Neural progenitor cell (in vitro differentiated cells): ENCODE data around the gene CINP. TPM values are rescaled to one million over a fixed set of nuclear protein-coding genes. Genes with fewer than 3 reads are reported as not detected.

Source experiments
- DNase-seq: peaks from one replicate; pipeline ENCODE4 v3.0.0-alpha.2; 2016; ENCODE audit warnings: low spot score
- H2AFZ ChIP-seq: fragments of 200-600 bp; sonication (generic); replicated peaks from 2 replicates; pipeline ENCODE4 v1.6.1; 2016; ENCODE audit warnings: antibody characterized with exemption
- H3F3A ChIP-seq: fragments of 200-600 bp; sonication (generic); 2 replicates; pipeline ENCODE4 v1.6.1; 2016; ENCODE audit warnings: antibody characterized with exemption, low read depth
- H3K27ac ChIP-seq: fragments of 200-600 bp; sonication (generic); 2 replicates; pipeline ENCODE4 v1.5.1; 2016; ENCODE audit warnings: mild to moderate bottlenecking
- H3K27me3 ChIP-seq: fragments of 200-600 bp; sonication (generic); 2 replicates; pipeline ENCODE4 v1.6.1; 2016; ENCODE audit warnings: mild to moderate bottlenecking, moderate library complexity
- H3K36me3 ChIP-seq: fragments of 200-600 bp; sonication (generic); 2 replicates; pipeline ENCODE4 v1.5.1; 2016
- H3K4me1 ChIP-seq: fragments of 200-600 bp; sonication (generic); 2 replicates; pipeline ENCODE4 v1.6.1; 2016; ENCODE audit warnings: mixed run types
- H3K4me2 ChIP-seq: fragments of 200-600 bp; sonication (generic); 2 replicates; pipeline ENCODE4 v1.6.1; 2016
- H3K4me3 ChIP-seq: fragments of 200-600 bp; sonication (generic); 2 replicates; pipeline ENCODE4 v1.5.1; 2016
- H3K79me2 ChIP-seq: fragments of 200-600 bp; sonication (generic); 2 replicates; pipeline ENCODE4 v1.6.1; 2016; ENCODE audit warnings: low read depth
- H3K9ac ChIP-seq: fragments of 200-600 bp; sonication (generic); 2 replicates; pipeline ENCODE4 v1.6.1; 2016
- H3K9me3 ChIP-seq: fragments of 200-600 bp; sonication (generic); 2 replicates; pipeline ENCODE4 v1.5.1; 2016; ENCODE audit warnings: low read depth
- H4K20me1 ChIP-seq: fragments of 200-600 bp; sonication (generic); 2 replicates; pipeline ENCODE4 v1.6.1; 2016; ENCODE audit warnings: low read depth
- H3K27ac Mint-ChIP-seq: 3 replicates; pipeline ENCODE4 v1.8.0; 2021; ENCODE audit warnings: mixed read lengths
- H3K27me3 Mint-ChIP-seq: 2 replicates; pipeline ENCODE4 v1.8.0; 2022; ENCODE audit warnings: low read depth, mild to moderate bottlenecking, inconsistent platforms, moderate library complexity, mixed read lengths; ENCODE audit not compliant: insufficient read depth
- H3K36me3 Mint-ChIP-seq: 3 replicates; pipeline ENCODE4 v1.8.0; 2021; ENCODE audit warnings: mixed read lengths
- H3K4me1 Mint-ChIP-seq: 3 replicates; pipeline ENCODE4 v1.8.0; 2021; ENCODE audit warnings: mixed read lengths
- H3K4me3 Mint-ChIP-seq: 3 replicates; pipeline ENCODE4 v1.8.0; 2021; ENCODE audit warnings: mild to moderate bottlenecking, moderate library complexity, mixed read lengths
- H3K9me3 Mint-ChIP-seq: 3 replicates; pipeline ENCODE4 v1.8.0; 2020; ENCODE audit warnings: mixed read lengths
- EZH2 ChIP-seq: fragments of 200-600 bp; sonication (generic); IDR thresholded peaks from 2 replicates; pipeline ENCODE4 v1.6.1; 2017; ENCODE audit warnings: antibody characterized with exemption, mild to moderate bottlenecking, moderate library complexity
- EZH2phosphoT487 ChIP-seq: fragments of 200-600 bp; sonication (generic); IDR thresholded peaks from 2 replicates; pipeline ENCODE4 v1.6.1; 2017; ENCODE audit warnings: antibody characterized with exemption
- total RNA-seq: library from RNA; depleted of rRNA; stranded (reverse); fragments of >200 nt; gene quantifications from 2 replicates; pipeline ENCODE4 v1.2.3, GENCODE V29; 2015; ENCODE audit warnings: low replicate concordance
- TF ChIP-seq, protein P1 (sequence below): fragments of 200-600 bp; sonication (generic); IDR thresholded peaks from 2 replicates; pipeline ENCODE4 v1.5.1; 2017; ENCODE audit warnings: antibody characterized with exemption, mild to moderate bottlenecking

The CINP gene
- total RNA-seq, 1 donor from 2014 or later: 53.5 TPM

DNA sequence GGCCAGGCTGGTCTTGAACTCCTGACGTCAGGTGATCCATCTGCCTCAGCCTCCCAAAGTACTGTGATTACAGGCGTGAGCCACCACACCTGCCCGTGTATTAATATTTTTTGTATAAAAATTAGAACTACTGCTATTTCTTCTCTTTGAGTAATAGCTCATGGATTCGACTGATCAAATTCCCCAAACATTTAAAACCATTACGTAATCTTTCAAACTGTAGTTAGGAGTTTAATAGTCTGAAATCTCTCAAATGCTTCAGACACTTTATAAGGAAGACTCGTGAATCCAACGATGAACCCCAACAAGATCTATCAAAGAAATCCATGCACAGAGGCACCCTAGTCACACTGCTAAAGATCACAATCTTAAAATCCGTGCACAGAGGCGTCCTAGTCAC, 16.1 kb upstream of the CINP start:
- H3K4me1 Mint-ChIP-seq: no peaks in the 10 kb centered on the region
- Histone ChIP-seq H3K4me3 (no peak overlapping the region), H3K9ac (no peak overlapping the region), H3K27me3 (no peaks in the 10 kb centered on the region), H3F3A (no peaks in the 10 kb centered on the region), H3K4me2 (no peak overlapping the region), H3K36me3 (no peaks in the 10 kb centered on the region), H4K20me1 (no peaks in the 10 kb centered on the region), H3K4me1 (no peaks in the 10 kb centered on the region), H3K9me3 (no peaks in the 10 kb centered on the region), H2AFZ (no peak overlapping the region), H3K79me2 (no peaks in the 10 kb centered on the region), H3K27ac (no peak overlapping the region)
- DNase-seq: no peak
- no peak for TF ChIP-seq EZH2phosphoT487
- TF ChIP-seq, protein P1, sequence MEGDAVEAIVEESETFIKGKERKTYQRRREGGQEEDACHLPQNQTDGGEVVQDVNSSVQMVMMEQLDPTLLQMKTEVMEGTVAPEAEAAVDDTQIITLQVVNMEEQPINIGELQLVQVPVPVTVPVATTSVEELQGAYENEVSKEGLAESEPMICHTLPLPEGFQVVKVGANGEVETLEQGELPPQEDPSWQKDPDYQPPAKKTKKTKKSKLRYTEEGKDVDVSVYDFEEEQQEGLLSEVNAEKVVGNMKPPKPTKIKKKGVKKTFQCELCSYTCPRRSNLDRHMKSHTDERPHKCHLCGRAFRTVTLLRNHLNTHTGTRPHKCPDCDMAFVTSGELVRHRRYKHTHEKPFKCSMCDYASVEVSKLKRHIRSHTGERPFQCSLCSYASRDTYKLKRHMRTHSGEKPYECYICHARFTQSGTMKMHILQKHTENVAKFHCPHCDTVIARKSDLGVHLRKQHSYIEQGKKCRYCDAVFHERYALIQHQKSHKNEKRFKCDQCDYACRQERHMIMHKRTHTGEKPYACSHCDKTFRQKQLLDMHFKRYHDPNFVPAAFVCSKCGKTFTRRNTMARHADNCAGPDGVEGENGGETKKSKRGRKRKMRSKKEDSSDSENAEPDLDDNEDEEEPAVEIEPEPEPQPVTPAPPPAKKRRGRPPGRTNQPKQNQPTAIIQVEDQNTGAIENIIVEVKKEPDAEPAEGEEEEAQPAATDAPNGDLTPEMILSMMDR: no peak
- TF ChIP-seq EZH2: no peak
- H3K27me3 Mint-ChIP-seq: peaks cover 2% of the 10 kb centered on the region
- H3K9me3 Mint-ChIP-seq: no peaks in the 10 kb centered on the region
- H3K27ac Mint-ChIP-seq: no peak overlapping the region
- H3K4me3 Mint-ChIP-seq: no peak overlapping the region
- peaks cover 21% of the 10 kb centered on the region for H3K36me3 Mint-ChIP-seq

DNA sequence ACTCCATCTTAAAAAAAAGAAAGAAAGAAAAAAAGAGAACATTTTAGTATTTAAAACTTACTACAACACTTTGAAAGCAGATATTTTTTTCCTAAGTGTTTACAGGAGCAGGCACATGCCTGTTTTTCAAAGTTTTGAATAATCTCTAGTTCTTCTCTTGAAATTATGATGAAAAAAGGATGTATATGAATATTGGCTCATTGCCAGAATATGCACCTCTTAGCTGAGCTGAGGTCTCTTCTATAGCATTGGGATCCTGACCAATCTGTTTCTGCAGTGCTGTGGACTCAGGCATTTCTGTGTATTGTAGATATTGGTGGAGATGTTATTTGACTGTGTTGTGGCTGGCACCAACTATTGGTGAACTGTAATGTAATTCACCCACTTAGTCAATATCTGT, 15.0 kb upstream of the CINP start:
- H3K27ac ChIP-seq: no peak overlapping the region
- TF ChIP-seq, protein P1: no peak
- TF ChIP-seq EZH2phosphoT487 (no peak), EZH2 (no peak)
- Mint-ChIP-seq H3K4me1 (no peaks in the 10 kb centered on the region), H3K27ac (no peak overlapping the region), H3K9me3 (no peaks in the 10 kb centered on the region), H3K27me3 (peaks cover 2% of the 10 kb centered on the region), H3K36me3 (peaks cover 17% of the 10 kb centered on the region), H3K4me3 (no peak overlapping the region)
- no peaks in the 10 kb centered on the region for H4K20me1 ChIP-seq
- no peaks in the 10 kb centered on the region for H3K79me2 ChIP-seq
- no peaks in the 10 kb centered on the region for H3F3A ChIP-seq
- no peaks in the 10 kb centered on the region for H3K4me1 ChIP-seq
- H3K4me3 ChIP-seq: no peak overlapping the region
- no peak overlapping the region for H3K9ac ChIP-seq
- DNase-seq: no peak
- H3K4me2 ChIP-seq: no peak overlapping the region
- no peaks in the 10 kb centered on the region for H3K36me3 ChIP-seq
- no peak overlapping the region for H2AFZ ChIP-seq
- H3K27me3 ChIP-seq: no peaks in the 10 kb centered on the region
- H3K9me3 ChIP-seq: no peaks in the 10 kb centered on the region

DNA sequence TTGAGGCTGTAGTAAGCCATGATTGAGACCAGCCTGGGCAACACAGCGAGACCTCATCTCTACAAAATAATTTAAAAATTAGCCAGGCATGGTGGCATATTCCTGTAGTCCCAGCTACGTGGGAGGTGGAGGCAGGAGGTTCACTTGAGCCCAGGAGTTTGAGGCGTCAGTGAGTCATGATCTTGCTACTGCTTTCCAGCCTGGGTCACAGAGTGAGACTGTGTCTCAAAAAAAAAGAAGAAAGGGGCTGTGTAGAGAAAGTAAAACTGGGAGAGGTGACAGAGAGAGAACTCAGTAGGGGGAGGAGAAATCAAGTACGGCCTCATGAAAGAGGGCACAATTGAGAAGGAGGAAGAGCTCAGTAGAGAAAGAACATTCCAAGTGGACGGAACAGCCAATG, 12.4 kb upstream of the CINP start:
- Mint-ChIP-seq H3K9me3 (no peaks in the 10 kb centered on the region), H3K4me1 (no peaks in the 10 kb centered on the region), H3K27me3 (peaks cover 2% of the 10 kb centered on the region), H3K27ac (no peak overlapping the region), H3K4me3 (no peak overlapping the region), H3K36me3 (peaks cover 14% of the 10 kb centered on the region)
- H3K79me2 ChIP-seq: no peaks in the 10 kb centered on the region
- no peak for DNase-seq
- H3K27ac ChIP-seq: no peak overlapping the region
- H3F3A ChIP-seq: no peaks in the 10 kb centered on the region
- no peaks in the 10 kb centered on the region for H3K36me3 ChIP-seq
- H3K4me1 ChIP-seq: no peaks in the 10 kb centered on the region
- H2AFZ ChIP-seq: no peak overlapping the region
- no peak overlapping the region for H3K4me3 ChIP-seq
- TF ChIP-seq, protein P1: no peak
- no peak for TF ChIP-seq EZH2
- TF ChIP-seq EZH2phosphoT487: no peak
- H3K9me3 ChIP-seq: no peaks in the 10 kb centered on the region
- H3K9ac ChIP-seq: no peak overlapping the region
- H3K4me2 ChIP-seq: no peak overlapping the region
- H3K27me3 ChIP-seq: no peaks in the 10 kb centered on the region
- peaks cover 4% of the 10 kb centered on the region for H4K20me1 ChIP-seq

DNA sequence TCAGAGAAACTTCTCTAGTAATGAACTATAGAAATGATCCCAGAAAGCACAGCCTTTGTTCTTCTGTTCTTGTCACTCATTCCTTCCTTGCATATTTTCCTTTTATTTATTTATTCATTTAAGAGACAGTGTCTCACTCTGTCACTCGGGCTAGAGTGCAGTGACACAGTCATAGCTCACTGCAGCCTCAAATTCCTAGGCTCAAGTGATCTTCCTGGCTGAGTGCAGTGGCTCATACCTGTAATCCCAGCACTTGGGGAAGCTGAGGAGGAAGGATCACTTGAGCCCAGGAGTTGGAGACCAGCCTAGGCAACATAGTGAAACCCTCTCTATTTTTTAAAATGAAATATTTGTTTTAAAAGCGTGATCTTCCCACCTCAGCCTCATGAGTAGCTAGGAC, 11.6 kb upstream of the CINP start:
- no peaks in the 10 kb centered on the region for H3K4me1 Mint-ChIP-seq
- H3F3A ChIP-seq: no peaks in the 10 kb centered on the region
- H2AFZ ChIP-seq: no peak overlapping the region
- no peaks in the 10 kb centered on the region for H3K9me3 Mint-ChIP-seq
- H3K9me3 ChIP-seq: no peaks in the 10 kb centered on the region
- no peak overlapping the region for H3K27ac ChIP-seq
- H3K79me2 ChIP-seq: no peaks in the 10 kb centered on the region
- peaks cover 12% of the 10 kb centered on the region for H3K36me3 Mint-ChIP-seq
- no peak overlapping the region for H3K4me2 ChIP-seq
- H4K20me1 ChIP-seq: peaks cover 4% of the 10 kb centered on the region
- no peak overlapping the region for H3K4me3 Mint-ChIP-seq
- DNase-seq: no peak
- H3K4me1 ChIP-seq: no peaks in the 10 kb centered on the region
- H3K9ac ChIP-seq: no peak overlapping the region
- no peaks in the 10 kb centered on the region for H3K36me3 ChIP-seq
- TF ChIP-seq EZH2phosphoT487 (no peak), EZH2 (no peak)
- TF ChIP-seq, protein P1: no peak
- no peak overlapping the region for H3K4me3 ChIP-seq
- peaks cover 2% of the 10 kb centered on the region for H3K27me3 Mint-ChIP-seq
- H3K27me3 ChIP-seq: no peaks in the 10 kb centered on the region
- no peak overlapping the region for H3K27ac Mint-ChIP-seq
